Head of caudate nucleus (tissue), 42 donors: ENCODE data around the gene ZNF536.

Experiments
- DNase-seq, 42 donors: peaks; one replicate each; pipeline versions ENCODE4 v3.0.0 to v3.0.0-alpha.2; 2020 to 2021; ENCODE audit warnings: mixed read lengths in 7 of 42
- intact Hi-C: fragments of 100-400 bp; cut with DNase I; formaldehyde crosslinking; loops from one replicate; pipeline ENCODE4 v1.15.0; 2022

ZNF536 gene

DNA sequence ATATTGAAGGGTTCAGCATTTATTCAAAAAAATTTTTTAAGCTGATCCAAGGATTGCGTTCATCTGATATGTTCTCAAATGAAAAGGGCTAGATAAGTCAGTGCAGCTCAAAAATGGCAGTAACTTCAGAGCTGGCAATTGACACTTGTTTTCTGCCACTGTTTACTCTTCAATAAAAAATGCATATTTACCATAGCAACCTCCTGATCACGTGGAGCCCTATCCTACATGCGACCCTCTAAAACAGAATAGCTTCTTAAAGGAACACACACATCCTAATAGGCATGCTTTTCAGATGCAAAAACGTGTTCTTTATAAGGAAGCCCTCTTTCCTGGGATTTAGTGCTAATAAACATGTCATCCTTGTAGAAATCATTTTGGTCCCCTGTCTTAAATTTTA is 150.2 kb downstream of the ZNF536 start:
- no peak for DNase-seq
- intact Hi-C loops = no loop called here

DNA sequence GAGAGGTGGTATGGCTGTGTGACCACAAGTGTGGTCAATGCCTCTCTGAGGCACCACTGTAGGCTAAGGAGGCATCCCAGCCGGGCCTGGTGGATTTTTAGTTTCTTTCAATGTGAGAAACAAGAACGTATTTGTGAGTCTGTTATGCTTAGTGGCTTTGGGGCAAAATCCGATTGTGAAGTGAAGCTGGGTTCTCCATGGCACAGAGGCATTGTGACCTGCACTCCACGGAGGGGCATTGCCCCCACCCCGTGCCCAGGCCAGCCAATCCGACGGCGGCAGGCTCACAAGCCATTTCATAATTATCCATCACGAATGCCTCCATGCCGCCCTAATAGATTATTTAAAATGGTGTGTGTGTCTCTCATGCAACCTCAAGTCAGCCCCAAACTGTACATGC is 151.6 kb downstream of the ZNF536 start:
- intact Hi-C loops = no loop called here
- DNase-seq = peak in 2 of 42 donors; percentile 8 to 16

DNA sequence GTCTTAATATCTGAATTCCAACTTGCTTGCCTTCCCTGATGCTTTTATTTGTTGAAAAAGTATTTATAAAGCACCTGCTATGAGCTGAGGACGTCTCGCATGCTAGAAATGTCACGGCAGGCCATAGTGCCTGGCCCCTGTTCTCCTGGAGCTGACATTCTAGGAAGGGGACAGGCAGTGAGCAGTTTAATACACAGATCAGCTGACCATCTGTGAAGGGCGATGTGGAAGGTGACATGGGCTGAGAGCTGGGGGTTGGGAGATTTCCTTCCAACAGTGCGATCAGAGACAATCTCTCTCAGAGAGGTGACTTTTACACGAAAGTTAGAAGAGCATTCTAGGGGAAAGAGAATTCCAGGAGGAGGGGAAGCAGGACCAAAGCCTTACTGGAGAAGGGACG is 153.2 kb downstream of the ZNF536 start:
- DNase-seq = no peak
- intact Hi-C loops = no loop called here

DNA sequence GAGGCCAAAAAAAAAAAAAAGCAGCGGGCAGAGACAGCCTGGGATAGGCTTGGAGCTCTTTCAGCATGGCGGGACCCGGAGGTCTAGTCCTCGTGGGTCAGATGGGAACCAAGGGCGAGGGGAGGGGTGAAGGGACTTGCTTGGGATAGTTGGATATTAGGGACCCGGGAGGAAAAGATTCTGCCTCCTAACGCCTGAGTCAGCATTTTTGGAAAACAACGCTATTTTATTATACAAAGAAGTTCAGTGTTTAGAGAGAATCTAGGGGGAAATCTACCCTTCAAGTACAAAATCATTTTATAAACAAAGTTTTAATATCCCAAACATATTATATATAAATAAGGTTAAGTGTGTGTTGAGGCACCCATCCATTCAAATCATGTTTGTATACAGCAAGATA is 156.7 kb downstream of the ZNF536 start:
- intact Hi-C loops = no loop called here
- peak in 1 of 42 donors; percentile 23 for DNase-seq

DNA sequence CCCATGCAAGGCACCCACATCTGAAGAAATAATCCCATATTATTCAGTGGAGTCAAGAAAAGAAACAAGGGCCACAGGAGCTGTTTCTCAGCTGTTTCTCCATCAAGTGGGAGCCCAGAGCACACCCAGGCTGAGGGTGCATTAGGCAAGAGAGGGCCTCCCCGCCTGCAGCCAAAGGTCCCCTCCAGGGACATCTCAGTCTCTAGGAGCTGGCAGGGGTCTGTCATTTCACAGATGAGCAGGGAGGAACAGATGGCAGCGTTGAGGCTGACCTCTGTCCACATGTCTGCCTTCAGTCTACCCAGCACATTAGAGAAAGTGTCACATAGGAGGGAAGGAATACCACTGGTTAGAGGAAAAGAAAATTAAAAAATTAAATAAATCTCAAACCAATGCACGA is 157.7 kb downstream of the ZNF536 start:
- DNase-seq = peak in 1 of 42 donors; percentile 25
- intact Hi-C loops = no loop called here

DNA sequence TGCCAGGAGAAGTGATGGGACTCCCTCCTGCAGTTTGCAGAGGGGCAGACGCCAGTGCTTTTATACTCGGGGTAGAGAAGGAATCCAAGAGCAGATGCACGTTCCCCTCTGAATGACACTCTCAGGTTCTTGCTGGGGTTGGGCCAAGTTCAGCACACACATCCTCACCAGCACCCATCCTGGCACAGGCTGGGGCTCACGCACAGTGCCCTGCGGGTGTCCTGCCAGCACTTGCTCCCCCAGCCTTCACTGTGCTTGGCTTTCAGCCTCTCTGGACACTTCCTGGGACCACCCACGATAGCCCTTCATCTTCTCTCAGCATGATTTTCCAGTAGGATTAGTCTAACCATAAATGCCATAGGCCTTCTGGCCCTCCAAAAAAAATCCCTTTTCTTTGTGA is 158.6 kb downstream of the ZNF536 start:
- DNase-seq = peak in 1 of 42 donors; percentile 12
- intact Hi-C loops = no loop called here

DNA sequence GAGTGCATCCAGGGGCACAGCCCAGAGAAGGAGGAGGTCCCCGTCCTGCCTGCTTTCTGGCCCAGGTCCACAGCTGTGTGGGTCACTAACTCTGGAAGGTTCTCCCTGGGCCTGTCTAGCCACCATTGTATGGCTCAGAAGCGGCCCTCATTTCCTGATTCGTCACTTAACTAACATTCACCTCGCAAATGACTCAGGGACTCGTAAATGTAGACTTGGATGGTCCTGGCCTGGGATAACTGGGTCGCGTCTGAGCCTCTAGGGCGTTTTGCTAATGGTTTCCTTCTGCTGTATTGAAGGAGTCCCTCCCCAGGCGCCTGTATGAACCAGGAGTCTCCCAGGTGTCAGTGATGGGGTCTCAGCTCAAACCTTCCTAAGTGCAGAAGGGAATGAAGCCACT is 162.8 kb downstream of the ZNF536 start:
- DNase-seq = no peak

DNA sequence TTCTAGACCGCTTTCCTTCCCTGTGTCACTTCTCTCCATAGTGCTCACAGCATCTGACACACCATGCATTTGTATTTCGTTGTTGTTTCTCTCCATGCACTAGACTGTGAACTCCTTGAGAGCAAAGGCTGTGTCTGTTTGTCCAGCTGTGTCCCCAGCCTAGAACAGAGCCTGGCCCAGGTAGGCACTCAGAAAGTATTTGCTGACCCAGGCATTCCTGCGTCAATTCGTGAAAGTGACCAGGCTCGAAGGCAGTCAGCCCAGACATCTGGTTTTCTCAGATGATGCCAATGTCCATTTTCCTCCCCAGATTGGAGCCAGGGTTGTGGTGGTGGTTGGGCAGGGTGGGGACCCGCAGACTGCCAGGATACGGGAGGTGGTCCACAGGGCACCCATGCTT is 164.8 kb downstream of the ZNF536 start:
- DNase-seq = no peak
- intact Hi-C loops = no loop called here

More for the DNA sequence above, 162.8 kb downstream of the ZNF536 start:
- intact Hi-C loops = no loop called here

DNA sequence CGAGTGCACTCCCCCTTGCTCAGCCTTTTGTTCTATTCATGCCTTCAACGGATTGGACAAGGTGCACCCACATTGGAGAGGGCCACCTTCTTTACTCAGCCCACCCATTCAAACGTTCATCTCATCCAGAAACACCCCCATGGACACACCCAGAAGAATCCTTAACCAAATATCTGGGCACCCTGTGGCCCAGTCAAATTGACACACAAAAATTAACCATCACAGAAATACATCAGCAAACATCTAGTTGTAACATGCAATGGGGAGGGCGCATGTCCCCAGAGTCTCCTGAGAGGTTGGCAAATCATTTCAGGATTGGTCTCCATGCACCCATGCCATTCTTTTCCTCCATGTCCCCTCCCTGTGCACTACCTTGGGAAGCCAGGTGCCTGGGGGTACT is 167.1 kb downstream of the ZNF536 start:
- DNase-seq = no peak
- intact Hi-C loops = no loop called here

DNA sequence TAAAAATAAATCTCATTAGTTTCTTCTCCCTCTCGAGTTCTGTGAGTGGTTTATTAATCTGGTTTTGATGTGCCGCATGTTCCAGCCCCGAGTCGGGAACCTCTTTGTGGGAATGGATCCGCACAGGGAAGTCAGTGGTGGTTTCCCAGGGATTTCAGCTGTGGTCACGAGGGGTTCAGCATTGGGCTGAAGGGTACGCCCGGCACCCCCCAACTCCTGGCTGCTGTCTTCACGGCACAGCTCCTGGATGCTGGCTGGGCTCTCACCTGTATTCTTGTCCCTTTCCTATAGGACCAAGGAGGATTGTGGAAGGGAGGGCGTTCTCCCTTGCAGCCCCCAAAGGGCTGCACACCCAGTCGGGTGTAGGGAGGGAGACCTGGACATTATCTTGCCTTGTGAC is 167.8 kb downstream of the ZNF536 start:
- intact Hi-C loops = no loop called here
- no peak for DNase-seq

DNA sequence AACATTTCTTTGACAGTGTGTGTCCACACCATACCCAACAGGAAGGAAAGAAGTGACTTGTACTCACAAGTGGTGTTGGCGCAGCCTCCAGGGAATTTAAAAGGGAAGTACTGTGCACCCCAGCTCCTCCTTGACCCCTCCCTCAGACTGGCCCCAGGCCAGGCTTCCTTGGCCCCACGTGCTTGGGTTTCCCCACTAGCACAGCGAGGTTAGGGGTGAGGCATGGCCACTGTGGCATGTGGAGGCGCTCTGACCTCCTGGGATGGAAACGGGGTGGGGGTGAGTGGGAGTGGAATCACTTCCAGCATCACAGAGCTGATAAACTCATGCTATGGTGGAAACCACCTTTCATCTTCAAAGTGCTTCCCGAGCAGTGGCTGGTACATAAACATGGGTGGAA is 168.6 kb downstream of the ZNF536 start:
- intact Hi-C loops = no loop called here
- DNase-seq = peak in 1 of 42 donors; percentile 26

DNA sequence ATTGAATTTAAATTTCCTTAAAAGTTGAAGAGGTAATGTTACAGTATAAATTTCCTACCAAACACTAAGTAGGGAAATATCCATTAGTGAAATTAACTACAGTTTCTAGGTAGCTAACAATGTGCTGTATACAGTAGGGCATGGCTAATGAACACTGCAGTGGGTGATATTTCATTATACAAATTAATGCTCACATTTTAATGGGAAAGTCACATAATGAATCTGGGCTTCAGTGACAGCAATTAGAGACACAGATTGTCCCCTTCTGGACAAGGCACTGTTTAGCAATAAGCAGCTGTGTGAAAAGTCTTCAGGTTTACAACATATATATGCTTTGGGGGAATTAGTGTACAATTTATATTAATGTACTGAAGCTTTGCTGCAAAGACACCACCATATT is 169.4 kb downstream of the ZNF536 start:
- DNase-seq = no peak
- intact Hi-C loops = no loop called here

DNA sequence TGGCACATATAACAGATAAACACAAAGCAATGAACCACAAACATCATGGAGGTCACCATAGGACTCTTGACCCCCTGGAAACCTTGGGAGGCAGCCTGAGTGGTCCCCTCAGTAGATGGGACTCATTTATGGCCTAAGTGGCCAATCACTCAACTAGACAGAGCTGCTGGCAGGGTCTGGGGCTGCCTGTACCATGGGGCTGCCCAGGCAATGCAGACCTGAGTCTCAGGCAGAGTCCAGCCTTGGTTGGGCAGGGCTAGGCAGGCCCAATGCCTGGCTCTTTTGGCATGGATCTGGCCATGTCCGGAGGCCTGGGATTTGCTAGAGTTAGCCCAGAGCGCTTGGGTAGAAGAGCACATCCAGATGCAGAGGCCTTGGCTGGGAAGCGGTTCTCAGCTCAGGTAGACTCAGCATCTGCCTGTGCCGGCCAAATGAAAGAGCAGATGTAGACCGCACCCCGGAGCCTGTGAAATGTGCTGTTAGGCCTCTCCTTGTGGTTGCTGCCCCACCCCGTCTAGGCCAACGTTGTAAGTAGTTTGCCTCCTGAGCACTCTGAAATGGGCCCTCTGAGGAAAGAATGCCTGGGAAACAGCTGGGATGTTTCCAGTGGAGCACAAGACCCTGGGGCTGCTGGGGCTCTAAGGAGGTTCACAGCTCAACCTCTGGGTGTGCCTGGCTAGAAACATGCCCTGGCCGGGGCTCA is 171.2 kb downstream of the ZNF536 start:
- intact Hi-C loops = no loop called here
- DNase-seq = peak in 2 of 42 donors; percentile 17 to 27

DNA sequence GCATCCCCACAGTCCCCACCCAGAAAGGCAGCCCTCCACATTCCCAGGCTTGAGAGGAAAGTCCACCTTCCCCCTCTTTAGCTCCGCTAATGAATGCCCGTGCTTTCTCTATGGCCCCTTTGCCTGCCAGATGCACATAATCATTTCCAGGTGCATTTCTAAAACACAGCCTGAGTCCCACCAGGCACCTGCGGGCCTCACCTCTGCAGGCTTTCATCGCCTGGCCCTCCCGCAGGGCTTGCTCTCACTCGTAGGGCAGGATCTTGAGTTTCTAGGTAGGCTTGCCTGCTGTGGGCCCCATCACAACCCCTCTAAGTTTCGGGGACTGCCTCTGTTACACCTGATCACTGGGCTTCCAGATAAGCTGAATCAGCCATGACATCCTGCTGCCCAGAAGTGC is 173.6 kb downstream of the ZNF536 start:
- intact Hi-C loops = no loop called here
- no peak for DNase-seq

DNA sequence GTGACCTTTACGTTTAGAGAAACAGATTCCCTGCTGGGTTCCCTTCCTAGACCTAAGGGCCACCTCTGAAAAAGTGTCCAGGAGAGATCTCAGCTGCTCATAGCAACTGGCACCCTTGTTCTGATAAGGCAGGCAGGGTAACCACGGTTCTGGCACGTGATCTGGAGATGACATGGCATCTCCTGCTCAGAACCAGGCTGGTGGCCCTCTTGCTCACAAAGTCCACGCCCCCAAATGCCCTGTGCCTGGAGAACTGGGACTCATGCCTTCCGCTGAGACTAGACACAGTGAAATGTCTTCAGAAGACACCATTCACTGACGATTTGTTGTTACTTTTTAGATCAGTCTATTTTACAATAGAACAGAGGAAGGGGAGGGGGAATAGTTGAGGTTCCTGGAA is 174.1 kb downstream of the ZNF536 start:
- intact Hi-C loops = no loop called here
- peak in 2 of 42 donors; percentile 43 to 62 for DNase-seq

DNA sequence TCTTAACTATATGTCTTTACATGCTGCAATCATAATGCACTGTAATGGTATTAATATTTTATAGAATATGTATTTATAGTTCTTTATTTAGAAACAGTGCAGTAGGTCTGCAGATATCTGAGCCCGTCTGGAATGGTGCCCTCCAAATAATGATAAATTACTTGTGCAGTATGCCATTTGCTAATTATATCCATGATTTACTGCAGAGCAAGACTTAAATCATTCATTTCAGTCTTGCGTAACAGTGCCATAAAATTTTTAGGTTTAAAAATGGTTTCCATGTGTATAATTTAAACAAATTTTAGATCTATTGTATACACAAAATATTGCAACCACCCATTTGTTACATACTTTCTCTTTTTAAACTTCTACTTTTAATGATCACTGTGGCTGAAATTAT is 175.1 kb downstream of the ZNF536 start:
- DNase-seq = no peak
- intact Hi-C loops = no loop called here

DNA sequence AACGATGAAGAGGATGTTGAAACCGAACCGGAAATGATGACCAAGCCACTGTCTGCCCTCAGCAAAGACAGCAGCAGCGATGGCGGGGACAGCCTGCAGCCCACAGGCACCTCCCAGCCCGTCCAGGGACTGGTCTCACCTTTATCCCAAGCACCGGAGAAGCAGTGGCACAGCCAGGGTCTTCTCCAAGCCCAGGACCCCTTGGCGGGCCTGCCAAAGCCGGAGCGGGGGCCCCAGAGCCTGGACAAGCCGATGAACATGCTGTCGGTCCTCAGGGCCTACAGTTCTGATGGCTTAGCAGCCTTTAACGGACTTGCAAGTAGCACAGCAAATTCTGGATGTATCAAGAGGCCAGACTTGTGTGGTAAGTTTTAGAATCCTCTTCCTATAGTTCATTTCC is 177.0 kb downstream of the ZNF536 start:
- intact Hi-C loops = no loop called here
- peak in 1 of 42 donors; percentile 26 for DNase-seq

DNA sequence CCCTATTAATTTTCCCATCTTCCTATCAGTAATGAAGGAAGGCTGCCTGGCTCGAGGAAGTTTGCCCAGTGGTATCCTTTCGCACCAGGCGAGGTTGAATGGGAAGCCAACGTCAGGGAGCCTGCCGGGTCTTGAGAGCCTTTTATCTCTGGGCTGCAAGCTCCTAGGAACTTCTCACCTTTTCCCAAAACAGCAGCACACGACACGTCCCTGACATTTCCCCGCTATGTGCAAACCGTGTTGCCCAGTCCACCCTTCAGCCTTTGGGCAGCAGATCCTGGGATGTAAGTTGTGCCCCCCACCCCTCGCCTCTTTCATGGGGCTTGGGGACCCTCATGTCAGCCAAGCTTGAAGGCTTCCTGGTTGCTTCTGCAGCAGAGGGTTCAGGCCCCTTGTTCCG is 179.1 kb downstream of the ZNF536 start:
- DNase-seq = peak in 1 of 42 donors; percentile 27
- intact Hi-C loops = no loop called here

DNA sequence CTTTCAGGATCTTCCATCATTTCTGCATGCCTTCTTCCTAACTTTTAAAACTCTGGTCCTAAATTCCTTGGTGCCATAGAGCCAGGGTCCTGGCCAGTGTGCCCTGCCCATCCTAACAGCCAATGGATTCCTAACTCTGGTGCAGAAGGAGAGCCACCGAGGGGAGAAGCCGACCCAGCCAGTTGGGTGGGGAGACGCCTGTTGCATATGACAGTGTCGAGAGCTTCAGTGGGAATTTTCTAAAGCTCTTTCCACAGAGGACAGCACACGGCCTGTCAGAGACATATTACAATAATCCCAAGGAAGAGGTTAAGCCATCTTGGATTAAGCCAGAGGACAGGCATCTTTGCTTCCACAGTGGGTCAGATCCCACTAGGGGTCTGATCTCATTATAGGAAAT is 180.4 kb downstream of the ZNF536 start:
- DNase-seq = peak in 1 of 42 donors; percentile 12
- intact Hi-C loops = no loop called here

DNA sequence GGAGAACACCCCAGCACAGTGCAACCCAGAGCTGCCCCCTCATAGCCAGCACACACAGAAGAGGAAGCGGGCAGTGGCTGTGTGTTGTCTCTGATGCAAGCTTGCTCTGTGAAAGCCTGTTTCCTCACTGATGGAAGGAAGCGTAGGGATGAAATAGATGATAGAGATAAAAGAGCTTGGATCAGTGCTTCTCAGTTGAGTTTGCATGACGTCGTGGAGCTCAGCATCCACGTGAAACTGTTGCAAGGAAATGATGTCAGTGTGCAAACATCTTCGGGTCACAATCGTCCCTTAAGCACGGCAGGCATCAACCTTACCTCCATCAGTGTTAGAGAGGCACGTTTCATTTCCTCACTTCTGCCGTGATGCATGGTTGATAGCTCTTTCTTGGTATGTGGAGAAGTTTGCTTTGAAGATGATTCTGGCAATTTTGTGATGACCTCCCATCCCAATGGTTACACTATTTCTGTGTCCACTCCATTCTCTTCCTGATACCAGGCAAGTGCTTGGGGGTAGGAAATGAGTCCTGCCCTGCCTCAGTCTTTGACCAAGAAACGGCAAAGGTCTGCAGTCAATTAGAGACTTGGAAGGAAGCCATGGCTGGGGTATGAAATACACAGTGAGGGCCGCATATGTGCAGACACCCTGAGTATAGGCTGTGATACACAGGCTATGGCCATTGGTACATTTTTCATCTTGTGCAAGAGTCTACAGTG is 183.0 kb downstream of the ZNF536 start:
- DNase-seq = no peak
- intact Hi-C loops = no loop called here

DNA sequence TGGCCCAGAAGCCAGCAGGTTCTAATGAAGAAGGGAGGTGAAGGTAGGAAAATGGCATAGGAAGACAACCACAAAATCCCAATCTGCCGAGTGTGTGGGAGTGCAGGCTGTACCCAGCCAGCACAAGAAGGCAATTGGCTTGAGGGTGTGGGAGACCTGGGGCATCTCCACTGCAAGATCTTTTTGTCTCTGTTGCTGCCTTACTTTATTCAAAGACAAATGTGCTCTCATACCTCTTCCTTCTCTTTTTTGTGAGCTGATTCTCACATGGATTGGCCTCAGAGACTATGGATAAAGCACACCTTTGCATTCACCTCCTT is 183.6 kb downstream of the ZNF536 start:
- intact Hi-C loops = no loop called here
- no peak for DNase-seq
